HG03103 (cell line): ENCODE results near the gene CPTP.

Experiments
- ATAC-seq: cut with Tn5 transposase; IDR thresholded peaks from one replicate; pipeline ENCODE4 v1.9.1; 2021; ENCODE audit warnings: low read depth; ENCODE audit not compliant: unreplicated experiment

The CPTP gene

DNA sequence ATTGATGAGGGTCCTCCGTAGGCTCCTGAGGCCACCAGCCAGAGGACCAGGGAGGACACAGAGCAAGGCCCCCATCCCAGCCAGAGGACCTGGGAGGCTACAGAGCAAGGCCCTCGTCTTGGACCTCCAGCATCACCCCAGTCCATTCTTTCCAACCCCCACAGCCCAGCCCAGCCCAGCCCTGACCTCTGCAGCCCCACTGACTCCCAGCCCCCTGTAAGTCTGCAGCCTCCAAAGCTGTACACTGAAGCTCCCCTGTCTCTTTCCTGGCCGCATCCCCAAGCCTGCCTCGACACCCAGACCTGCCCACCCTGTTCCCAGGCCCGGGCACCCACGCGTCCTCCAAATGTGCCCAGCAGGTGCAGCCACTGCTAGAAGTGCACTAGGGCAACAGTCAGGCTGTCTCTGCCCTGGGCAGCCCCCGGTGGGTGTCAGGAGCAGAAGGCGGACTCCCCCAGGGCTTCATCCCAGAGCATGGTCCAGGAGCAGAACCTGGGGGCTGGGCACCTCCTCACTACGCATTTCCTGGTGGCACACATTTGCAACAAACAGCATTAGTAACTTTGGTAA lies 22.5 kb downstream of the CPTP start:
- no peak for ATAC-seq

- ATAC-seq, result no peak
Measured at GRCh38 chr1:1347663-1348419, 23.2 kb downstream of the CPTP start.

GRCh38 chr1:1348420-1349255 lies 24.0 kb downstream of the CPTP start:
- peak; percentile 14 for ATAC-seq

- peak; percentile 47 for ATAC-seq
Measured at GRCh38 chr1:1349256-1350012, 24.8 kb downstream of the CPTP start, which contains the start of gene DVL1. DVL1 (minus strand) TSS chr1:1349418; CDS start chr1:1349065, 353 bp downstream.

DNA sequence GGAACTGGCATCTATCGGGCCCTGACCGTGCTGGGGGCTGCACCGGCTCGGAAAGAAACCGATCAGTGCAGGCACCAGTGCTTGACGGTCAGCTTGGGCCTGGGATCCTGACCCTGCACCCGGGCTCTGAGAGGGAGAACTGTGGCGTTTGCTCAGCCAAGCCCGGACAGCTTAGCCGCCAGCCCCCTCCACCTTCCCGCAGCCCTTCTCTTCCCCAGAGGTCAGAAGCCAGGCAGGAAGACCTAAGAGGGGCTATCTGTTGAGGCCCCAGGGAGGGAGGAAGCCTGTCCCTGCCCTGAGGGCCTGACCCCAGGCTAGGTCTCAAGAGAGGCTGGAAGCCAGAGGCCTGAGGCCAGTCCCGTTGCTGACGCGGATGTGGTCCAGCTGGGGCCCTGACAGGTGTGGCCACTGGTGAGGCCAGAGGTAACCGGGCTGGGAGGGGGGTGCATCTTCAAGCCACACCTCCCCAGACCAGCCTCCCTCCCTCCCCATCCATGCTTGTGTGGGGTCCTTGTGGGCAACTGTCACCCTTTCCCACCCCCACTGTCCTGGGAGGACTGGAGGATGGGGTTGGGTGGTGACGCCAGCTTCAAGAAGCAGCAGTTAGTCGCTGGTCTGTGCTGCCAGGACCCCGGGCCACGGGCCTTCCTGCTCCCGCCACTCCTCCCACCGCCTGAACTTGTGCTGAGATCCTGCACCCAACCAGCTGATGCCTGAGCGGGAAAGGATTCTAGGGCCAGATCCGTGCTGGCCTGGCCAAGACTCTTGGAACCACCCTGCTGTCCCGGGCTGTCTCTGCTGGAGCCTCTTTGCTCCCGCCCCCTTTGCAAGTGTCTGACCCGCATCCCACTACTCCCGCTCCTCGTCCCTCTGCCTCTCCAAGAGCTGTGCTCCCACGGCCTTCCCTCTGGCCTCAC lies 27.2 kb downstream of the CPTP start:
- no peak for ATAC-seq

- ATAC-seq, result no peak
Measured at GRCh38 chr1:1352786-1353388, 28.3 kb downstream of the CPTP start.

GRCh38 chr1:1353389-1354151 lies 29.0 kb downstream of the CPTP start:
- no peak for ATAC-seq

GRCh38 chr1:1354271-1355247 lies 30.0 kb downstream of the CPTP start:
- ATAC-seq, result no peak

- ATAC-seq, result no peak
Measured at GRCh38 chr1:1355416-1355815, 30.8 kb downstream of the CPTP start.

- ATAC-seq, result no peak
Measured at GRCh38 chr1:1356166-1356795, 31.7 kb downstream of the CPTP start.

GRCh38 chr1:1356796-1357401 lies 32.3 kb downstream of the CPTP start:
- ATAC-seq, result no peak

DNA sequence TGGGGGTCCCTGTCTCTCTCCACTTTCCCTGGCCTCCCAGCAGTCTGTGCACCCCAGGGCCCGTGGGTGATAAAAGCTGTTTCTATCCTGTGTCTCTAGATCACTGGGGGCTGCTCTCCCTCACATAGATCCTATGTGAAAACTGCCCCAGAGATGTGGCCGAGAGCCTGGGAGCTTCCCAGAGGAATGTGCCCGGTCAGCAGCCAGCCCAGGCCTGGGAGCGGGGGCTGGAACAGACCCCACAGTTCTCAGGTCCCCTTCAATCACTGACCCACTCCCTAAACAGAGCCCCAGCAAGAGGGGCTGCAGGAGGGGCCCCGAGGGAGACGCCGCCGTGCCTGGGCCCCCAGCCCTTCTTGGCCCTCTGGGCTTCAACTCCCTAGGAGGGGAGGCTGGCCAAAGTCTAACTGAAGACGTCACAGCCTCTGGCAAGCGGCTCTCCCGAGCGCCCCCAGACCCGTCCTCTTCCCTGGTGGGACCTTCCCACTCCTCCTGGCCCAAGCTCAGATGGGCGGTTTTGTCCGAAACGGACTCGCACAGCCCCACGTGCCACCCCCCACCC lies 33.4 kb downstream of the CPTP start:
- ATAC-seq, result no peak

DNA sequence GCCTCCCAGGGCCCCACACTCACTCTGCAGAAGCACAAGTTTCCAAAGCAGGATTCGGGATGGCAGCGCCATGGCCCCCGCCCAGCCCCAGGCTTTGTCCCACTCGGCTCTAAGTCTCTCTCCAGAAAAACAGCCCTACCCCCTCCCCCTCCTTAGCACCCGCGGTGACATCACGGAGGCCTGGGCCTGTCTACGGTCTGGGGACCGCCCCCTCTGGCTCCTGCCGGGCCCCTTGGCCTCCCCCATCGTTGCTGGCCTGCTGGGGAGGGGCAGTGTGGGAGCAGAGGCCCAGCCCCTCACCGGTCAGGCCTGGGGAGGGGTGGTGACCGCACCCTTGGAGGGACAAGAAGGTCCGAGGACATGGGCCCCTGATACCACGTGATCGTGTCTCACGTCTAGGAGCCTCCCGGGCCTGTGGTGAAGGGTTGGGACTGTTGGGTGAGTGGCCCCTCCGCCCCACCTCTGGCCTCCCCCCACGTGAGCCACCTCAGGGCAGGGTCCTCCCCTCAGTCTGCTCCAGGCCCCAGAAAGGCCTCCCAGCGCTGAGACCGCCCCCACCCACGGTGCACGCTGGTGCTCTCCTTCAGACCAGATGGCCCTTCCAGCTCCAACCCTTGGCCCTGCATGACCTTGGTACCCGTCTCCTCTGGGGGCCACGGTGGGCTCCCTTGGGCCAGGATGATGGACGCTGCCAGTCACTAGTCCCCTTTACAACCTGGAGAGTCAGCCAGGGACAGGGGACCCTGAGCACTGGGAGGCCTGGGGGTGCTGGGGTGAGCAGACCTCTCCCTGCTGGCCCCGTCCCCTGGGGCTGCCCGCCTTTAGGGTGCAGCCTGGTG lies 34.0 kb downstream of the CPTP start, which contains the start of gene MXRA8:
MXRA8 (minus strand) TSS at position 123 of the 839 bp plus-strand sequence; CDS start at position 72, 51 bp downstream.
- no peak for ATAC-seq

DNA sequence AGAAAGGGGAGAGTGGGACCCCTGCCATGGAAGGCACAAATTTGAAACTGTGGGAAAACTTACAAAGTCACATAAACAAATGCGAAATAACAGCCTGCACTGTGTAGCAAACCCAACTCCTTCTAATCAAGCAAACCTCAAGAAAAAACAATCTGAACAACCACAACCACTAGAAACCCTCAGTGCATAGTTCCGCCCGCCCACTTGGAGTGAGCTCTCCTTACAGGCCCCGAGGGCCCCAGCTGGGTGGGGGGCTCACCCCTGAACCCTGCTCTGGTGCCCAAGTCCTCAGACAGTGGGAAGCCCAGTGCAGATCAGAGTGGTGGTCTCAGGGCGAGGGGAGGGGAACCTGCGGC lies 34.7 kb downstream of the CPTP start:
- no peak for ATAC-seq
